ENCODE data around the gene PRSS8. TPM values are rescaled to one million over a fixed set of nuclear protein-coding genes. Genes with fewer than 3 reads are reported as not detected.

The PRSS8 gene
- total RNA-seq, result 1 to 10 TPM in 2 of 4 donors, under 1 TPM in 1, not detected in 1; 0.31 to 2.6 (median 2.6) TPM

- no peak for DNase-seq (ENCODE audit: low spot score)
- no peak for ATAC-seq (ENCODE audit: low FRiP score)
- TF ChIP-seq CTCF (IDR thresholded peaks at IDR 0.05), result no peak
Observed at GRCh38 chr16:31135535-31136286, at the start of gene PRSS8. Gene PRSS8, minus strand, starts transcription at chr16:31135727. Its CDS starts 229 bp downstream, at chr16:31135498.

GRCh38 chr16:31184888-31185287, 49.4 kb upstream of the PRSS8 start:
- TF ChIP-seq CTCF (IDR thresholded peaks at IDR 0.05), result no peak
- DNase-seq (ENCODE audit: low spot score), result no peak
- ATAC-seq (ENCODE audit: low FRiP score), result no peak

- no peak for ATAC-seq (ENCODE audit: low FRiP score)
- no peak for DNase-seq (ENCODE audit: low spot score)
- no peak for TF ChIP-seq CTCF (IDR thresholded peaks at IDR 0.05)
Observed at GRCh38 chr16:31183432-31184428, 48.2 kb upstream of the PRSS8 start.

DNA sequence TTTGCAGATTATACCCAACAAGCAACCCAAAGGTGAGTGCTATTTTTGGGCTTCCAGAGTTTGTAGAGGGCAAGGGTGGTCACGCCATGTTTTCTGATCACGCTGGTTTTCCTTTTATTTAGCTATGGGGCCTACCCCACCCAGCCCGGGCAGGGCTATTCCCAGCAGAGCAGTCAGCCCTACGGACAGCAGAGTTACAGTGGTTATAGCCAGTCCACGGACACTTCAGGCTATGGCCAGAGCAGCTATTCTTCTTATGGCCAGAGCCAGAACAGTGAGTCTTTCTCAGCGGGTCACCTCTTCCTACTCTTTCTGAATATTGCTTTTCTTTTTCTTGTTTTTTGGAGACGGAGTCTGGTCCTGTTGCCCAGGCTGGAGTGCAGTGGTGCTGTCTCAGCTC, 46.9 kb upstream of the PRSS8 start:
- no peak for TF ChIP-seq CTCF (IDR thresholded peaks at IDR 0.05)
- DNase-seq (ENCODE audit: low spot score), result no peak
- ATAC-seq (ENCODE audit: low FRiP score), result no peak

GRCh38 chr16:31181102-31181830, 45.7 kb upstream of the PRSS8 start:
- TF ChIP-seq CTCF (IDR thresholded peaks at IDR 0.05), result no peak
- ATAC-seq (ENCODE audit: low FRiP score), result no peak
- no peak for DNase-seq (ENCODE audit: low spot score)

GRCh38 chr16:31179747-31180459, 44.4 kb upstream of the PRSS8 start, which contains the start of gene FUS:
Gene FUS, plus strand, starts transcription at chr16:31180139. Its CDS starts 76 bp downstream, at chr16:31180215.
- DNase-seq (ENCODE audit: low spot score) (peak; percentile 74), ATAC-seq (ENCODE audit: low FRiP score) (peak; percentile 89)
- no peak for TF ChIP-seq CTCF (IDR thresholded peaks at IDR 0.05)
